DOHH2 (cell line): ENCODE measurements around the gene HMGN2.

Source experiments
- EZH2phosphoT487 ChIP-seq: fragments of 200-600 bp; sonication (generic); IDR thresholded peaks from 2 replicates; pipeline ENCODE4 v1.6.1; 2017; ENCODE audit warnings: borderline replicate concordance, mild to moderate bottlenecking, antibody characterized with exemption, low read length, moderate library complexity, mixed read lengths
- TF ChIP-seq, protein P1 (sequence below): fragments of 200-600 bp; sonication (generic); IDR thresholded peaks from one replicate; pipeline ENCODE4 v1.5.1; 2014; ENCODE audit warnings: antibody characterized with exemption, mild to moderate bottlenecking, low read depth, low read length; ENCODE audit not compliant: poor library complexity, severe bottlenecking

DNA sequence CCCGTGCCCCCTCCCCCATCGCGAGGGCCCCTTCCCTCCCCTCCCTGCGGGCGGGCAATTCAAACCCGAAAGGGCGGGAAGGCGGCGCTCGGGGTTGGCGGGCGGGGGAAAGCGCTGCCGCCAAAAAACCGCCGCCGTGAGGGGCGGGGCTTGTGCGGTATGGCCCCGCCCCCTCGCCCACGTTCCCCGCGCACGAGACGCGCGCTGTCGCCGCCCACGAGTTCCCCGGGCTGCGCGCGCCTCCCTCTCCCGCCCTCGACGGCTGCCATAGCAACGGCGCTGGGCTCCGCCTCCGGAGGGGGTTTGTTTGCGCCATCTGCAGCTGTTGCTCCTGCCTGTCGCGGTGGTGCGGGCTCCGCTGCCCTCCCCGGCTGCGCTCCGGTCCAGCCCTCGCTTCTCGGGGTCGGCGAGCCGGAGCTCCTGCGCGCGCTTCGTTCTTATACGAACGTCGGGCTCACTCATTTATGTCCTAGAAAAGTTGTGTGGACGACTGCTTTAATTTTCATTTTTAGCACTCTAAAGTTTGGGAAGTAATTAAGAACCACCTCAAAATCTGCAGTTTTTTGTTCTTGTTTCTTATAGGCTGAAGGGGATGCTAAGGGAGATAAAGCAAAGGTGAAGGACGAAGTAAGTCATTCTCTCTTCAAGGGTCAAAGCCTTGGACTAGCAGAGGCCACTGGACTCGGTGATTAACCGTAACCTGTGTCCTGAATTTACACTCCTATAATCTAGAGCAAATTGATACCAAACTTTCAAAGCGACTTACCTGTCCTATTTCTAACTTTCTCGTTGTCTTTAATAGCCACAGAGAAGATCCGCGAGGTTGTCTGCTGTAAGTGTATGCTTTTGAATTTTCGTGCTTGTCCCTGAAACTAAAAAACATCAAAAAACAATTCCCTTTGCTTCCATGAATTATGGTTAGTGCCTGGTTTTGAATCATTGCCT is 933 bp downstream of the HMGN2 start:
- no peak for TF ChIP-seq EZH2phosphoT487
- TF ChIP-seq, protein P1, sequence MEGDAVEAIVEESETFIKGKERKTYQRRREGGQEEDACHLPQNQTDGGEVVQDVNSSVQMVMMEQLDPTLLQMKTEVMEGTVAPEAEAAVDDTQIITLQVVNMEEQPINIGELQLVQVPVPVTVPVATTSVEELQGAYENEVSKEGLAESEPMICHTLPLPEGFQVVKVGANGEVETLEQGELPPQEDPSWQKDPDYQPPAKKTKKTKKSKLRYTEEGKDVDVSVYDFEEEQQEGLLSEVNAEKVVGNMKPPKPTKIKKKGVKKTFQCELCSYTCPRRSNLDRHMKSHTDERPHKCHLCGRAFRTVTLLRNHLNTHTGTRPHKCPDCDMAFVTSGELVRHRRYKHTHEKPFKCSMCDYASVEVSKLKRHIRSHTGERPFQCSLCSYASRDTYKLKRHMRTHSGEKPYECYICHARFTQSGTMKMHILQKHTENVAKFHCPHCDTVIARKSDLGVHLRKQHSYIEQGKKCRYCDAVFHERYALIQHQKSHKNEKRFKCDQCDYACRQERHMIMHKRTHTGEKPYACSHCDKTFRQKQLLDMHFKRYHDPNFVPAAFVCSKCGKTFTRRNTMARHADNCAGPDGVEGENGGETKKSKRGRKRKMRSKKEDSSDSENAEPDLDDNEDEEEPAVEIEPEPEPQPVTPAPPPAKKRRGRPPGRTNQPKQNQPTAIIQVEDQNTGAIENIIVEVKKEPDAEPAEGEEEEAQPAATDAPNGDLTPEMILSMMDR: no peak
